Activated naive CD4-positive, alpha-beta T cell treated with Interleukin-2 at 50 U/mL for 16 hours (primary cell): ENCODE results near the gene PAX2.

Experiments used
- DNase-seq: peaks from one replicate; pipeline ENCODE4 v3.0.0-alpha.2; 2020

PAX2 gene

DNA sequence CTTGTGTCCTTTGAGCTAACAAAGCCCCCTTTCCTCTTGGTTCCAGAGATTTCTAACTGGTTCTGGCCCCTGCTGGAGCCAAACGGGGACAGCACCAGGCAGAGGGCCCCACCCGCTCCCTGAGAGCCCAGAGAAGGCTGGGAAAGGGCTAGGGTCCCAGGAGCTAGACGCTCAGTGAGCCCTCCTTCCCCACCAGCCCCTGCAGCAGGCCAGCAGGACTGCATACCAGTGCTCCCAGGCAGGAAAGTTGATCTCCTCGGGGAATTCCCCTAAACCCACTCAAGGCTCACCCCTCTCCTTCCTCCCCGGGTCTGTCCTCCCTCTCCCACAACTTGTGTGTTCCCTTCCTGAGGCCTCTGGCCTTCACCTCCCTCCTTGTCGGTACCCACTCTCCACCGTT, 47.7 kb downstream of the PAX2 start:
- no peak for DNase-seq

DNA sequence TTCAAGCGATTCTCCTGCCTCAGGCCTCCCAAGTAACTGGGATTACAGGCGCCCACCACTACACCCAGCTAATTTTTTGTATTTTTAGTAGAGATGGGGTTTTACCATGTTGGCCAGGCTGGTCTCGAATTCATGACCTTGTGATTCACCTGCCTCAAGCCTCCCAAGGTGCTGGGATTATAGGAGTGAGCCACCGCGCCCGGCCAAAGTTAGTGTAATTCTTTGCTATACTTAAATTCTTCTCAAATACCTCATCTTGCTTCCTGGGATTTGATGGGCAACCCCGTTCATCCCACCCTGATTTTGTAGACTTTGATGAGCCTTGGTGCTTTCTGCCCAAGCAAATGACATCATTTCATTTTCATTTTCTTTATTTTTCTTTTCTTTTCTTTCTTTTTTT, 54.5 kb downstream of the PAX2 start:
- no peak for DNase-seq

DNA sequence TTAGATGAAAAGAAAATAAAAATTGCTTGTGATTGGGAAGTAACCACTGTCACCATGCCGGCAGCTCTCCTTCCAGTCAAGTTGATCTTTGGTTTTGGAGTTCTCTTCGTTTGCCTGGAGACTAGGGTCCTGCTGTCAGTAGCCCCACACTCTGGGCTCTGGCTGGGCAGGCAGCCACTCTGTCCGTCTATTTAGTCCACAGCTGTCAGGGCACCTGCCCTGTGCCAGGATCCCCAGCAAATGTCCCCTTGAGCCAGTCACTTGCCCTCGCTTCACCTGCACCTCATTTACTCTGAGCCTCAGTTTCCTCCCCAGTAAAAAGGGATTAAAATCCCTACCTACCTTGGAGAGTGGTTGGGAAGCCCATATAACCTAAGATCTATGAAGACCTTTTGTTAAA, 55.5 kb downstream of the PAX2 start:
- no peak for DNase-seq

DNA sequence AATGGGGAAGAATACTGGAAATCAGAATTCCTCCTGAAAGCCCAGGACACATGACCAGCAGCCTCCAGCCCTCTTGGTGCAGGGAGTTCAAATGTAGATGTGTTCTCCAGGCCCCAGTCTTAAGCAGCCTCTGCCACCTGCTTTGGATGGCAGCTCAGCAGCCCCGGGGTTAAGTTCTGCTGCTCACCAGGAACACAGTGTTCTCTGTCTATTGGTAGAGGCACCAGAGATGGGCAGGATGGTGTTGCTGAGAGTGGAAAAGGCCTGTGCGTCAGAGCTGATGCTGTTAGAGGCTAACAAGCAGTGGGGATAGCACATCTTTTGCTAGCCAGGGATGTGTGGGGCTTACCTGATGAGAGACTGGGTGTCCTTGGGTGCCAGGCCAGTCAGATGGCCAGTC, 56.8 kb downstream of the PAX2 start:
- DNase-seq: no peak

DNA sequence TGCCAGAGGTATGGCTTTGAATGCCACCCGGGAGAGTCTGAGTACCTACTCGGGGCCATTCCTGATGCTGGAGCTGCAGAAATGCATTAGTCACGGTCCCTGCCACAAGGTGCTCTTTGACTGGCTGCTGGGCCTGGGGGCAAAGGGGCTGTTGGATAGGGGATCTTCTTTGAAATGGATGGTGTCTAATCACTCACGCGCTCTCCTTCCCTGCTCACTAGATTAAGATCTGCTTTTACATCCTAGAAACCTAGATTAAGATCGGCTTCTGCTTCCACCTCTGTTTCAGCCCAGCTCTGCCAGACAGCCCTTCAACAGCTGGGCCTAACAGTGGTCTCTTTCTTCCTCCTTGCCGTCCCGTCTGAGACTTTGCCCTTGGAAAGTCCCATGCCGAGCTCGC, 57.2 kb downstream of the PAX2 start:
- DNase-seq: no peak

DNA sequence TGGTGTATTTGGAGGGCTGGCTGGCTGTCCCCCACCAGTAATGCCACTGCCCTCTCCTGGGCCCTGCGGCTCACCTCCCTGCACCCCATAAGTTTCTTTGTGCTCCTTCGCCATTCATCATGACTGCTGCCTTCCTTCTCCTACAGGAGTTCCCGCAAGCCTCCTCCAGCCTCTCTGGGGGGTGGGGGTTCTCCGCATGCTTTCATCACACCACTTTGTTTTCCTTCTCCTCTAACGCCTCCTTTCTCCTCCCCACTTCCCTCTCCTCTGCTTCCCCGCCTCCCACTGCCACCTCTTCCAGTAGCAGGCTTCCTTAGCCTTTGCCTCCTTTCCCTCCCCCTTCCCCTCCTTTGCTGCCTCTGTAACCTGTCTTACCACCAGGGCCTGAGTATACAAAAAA, 58.1 kb downstream of the PAX2 start:
- no peak for DNase-seq

GRCh38 chr10:100803908-100804307, 58.5 kb downstream of the PAX2 start:
- no peak for DNase-seq

DNA sequence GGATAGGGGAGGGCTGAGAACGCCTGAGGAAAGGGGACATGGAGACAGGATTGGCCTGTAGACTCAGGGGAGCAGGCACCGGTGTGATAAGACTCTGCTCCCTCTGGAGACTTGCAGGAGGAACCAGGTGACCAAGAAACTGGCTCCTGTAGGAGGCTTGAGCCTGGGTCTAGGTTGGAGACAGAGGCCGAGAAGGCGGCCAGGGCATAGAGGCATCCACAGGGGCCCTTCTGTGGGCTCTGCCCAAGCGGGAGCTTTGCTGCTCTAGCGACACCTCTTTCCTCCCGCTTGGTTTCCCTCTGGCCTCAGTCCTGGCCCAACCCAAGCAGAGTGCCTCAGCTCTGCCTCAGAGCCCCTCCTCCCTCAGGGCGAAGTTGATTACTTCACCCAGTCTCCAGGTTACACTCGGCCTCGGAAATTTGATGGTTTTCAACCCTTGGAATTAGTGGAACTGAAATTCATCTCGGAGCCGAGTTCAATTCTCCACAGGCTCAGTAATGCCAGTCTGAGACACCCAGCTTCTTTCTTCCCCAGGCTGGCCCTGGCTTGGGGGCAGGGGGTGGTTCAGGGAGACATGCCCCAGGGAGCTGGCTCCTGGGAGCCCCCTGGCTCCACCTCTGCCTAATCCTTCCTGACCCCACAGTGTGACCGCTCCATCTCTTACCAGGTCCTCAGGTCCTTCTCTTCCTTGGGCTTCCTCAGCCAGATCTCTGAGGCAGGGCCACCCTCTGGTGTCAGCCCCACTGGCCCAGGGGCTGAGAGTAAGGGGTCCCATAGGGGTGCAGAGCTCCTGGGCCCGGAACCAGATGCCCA, 60.4 kb downstream of the PAX2 start:
- no peak for DNase-seq

DNA sequence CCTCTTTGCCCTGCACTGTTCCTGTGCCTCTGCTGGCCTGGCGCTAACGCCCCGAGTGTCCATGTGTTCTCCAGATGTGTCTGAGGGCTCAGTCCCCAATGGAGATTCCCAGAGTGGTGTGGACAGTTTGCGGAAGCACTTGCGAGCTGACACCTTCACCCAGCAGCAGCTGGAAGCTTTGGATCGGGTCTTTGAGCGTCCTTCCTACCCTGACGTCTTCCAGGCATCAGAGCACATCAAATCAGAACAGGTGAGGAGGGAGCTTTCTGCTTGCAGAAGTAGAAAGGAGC, 60.9 kb downstream of the PAX2 start:
- DNase-seq: no peak

- DNase-seq: no peak
Measured at GRCh38 chr10:100807241-100807951, 62.0 kb downstream of the PAX2 start.

DNA sequence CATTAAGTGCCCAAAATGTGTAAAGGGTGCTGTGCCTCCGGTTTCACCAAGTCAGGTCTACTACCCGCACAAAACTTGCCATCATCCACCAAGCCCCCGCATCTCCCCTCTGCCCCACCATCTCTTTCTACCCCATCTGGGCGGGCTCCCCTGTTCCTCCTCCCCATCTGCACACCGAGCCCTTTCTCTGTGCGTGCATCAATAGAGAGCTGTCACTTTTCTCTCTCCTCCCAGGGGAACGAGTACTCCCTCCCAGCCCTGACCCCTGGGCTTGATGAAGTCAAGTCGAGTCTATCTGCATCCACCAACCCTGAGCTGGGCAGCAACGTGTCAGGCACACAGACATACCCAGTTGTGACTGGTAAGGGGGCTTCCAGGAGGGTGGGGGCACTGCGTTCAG, 63.5 kb downstream of the PAX2 start:
- DNase-seq: no peak

DNA sequence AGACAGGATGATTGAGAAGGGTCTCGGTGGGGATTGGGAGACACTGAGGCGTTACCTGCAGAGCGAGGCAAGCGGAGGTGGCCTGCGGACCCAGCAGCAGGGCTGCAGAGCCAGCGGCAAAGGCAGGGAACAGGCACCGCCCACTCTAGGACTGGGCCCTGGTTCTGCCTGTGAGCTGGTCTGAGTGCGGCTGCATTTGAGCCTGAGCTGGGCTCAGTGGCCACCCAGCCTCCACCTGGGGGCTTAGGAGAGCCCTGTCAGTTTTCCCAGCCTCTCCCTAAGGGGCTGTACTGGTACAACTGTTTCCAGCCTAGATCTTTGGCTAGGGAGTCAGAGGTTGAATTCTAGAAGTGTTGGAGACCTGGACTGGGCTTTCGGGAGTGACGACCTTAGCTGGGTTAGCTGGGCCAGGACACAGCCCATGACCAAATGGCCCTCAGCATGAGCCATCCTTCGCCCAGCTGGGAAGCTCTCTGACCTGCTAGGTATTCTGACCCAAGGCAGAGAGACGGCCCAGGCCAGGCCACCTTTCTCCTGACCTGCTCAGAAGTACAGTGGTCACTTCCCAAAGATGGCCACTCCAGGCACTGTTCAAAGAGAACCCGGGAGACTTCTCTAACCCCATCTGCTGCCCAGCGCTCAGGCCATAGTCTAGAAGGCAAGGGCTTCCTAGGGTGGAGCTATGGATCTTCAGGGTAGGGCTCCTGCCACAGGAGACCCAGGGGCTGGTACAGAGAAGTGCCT, 64.9 kb downstream of the PAX2 start:
- no peak for DNase-seq

DNA sequence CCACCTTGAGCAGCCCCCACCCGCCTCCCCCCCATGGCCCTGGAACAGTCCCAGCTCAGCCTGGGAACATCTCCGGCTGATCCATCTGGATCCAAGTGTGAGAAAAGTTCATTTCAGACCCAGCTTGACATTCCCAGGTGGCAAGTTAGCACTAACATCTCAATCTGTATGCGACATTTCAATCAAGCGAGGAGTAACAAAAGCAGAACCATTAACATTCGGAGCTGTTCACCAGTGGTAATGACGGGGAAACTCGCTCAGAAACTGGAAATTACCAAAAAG, 65.4 kb downstream of the PAX2 start:
- DNase-seq: no peak

DNA sequence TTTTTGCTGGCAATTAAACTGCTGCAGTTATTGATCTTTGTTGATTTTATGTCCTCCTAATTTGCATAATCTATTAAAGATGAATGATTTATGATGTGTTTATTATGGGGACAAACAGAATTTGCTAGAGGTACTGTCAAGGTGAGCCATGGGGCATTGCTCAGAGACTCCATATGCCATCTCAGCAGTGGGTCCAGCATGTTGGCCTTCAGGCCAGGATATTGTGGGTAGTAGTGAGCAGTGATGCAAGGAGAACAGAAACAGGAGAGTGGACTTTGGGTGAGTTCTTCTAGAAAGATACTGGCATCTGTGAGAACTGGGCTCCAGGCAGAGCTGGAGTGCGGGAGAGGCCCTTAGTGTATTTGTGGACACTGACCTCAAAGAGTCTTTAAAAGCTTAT, 65.9 kb downstream of the PAX2 start:
- no peak for DNase-seq

DNA sequence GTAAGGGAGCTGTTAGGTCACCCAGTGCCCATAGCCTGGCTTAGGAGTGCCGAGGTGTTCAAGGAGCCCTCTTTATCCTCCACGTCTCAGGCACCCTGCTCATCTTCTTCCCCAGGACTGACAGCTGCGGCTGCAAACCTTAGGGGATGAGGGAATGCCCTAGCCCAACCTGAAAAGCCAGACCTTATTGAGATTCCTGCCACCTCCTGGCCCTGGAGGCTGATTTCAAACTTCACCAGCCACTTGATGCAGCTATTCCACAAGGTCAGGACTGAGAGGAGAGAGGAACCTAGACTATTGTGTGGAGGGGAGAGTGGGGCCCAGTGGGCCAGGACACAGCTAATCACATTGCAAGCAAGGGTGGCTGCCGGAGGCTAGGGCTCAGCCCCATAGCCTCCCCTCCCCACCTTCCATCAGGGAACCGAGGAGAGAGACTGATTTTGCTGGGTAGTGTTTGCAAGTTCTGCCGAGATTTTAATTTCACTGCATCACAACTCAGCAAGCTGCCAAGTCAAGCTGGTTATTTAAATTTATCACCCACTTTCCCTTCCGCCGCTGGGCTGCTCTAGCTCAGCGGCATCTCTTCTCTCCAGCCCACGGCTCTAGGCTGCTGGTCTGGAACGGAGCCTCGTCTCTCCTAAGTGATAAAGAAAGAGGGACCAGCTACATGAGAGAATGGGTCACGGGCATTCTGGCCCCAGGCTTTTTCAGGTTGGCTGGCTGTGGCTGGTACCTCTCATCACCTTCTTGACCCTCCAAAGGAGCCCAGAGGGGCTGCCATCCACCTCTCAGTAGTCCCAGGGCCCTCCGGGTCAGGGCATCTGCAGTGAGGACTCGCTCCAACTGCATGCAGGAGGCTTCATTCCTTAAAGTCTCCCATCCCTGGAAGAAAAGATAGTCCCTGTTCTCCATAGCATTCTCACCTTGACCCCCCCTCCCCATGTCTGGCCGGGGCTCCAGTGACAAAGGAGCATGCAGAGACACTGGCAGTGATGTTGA, 66.7 kb downstream of the PAX2 start:
- DNase-seq: no peak

- no peak for DNase-seq
Measured at GRCh38 chr10:100812978-100813377, 67.6 kb downstream of the PAX2 start.

- no peak for DNase-seq
Measured at GRCh38 chr10:100814751-100815474, 69.5 kb downstream of the PAX2 start.

DNA sequence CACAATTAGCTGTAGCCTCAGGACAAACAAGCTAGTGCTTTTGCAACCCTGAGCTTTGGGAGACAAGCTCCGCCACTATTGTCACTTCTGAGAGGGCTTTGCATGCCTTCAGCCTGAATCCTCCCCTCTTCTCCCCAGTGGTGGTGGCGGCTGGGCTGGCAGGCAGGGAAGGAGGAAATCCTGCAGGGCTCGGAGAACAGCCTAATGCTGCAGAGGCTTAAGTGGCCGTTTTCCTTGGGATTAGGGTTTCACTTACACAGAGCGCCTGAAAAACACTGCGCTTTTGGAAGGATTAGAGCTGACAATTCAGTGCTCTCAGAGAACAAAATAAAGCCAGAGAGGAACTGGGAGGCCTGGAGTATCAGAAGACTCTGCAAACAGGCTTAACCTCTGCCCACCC, 71.3 kb downstream of the PAX2 start:
- DNase-seq: no peak

DNA sequence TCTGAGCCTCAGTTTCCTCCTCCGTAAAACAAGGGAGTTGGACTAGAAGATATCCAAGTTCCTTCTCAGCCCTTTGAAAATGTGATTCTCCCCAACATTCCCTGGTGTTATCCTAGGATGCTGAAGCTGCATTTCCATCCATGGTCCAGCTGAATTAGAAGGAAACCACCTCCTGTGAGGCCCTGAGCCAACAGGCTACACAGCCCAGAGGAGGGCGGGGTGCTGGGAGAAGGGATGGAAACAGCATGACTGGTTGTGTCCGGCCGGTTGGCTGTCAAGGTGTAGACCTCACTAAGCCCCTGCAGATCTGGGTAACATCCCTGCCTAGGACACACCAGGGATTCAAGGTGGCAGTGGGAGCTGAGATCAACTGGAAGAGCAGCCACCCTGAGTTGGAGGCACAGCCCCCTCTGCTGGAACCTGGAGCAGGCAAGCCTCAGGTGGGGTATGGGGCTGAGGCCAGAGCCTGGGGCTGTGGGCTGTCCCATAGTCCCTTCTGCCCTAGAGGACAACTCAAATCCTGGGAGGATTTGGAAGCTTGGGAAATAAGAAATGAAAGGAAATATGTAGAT, 72.0 kb downstream of the PAX2 start:
- no peak for DNase-seq

GRCh38 chr10:100819424-100819823, 74.0 kb downstream of the PAX2 start:
- no peak for DNase-seq

DNA sequence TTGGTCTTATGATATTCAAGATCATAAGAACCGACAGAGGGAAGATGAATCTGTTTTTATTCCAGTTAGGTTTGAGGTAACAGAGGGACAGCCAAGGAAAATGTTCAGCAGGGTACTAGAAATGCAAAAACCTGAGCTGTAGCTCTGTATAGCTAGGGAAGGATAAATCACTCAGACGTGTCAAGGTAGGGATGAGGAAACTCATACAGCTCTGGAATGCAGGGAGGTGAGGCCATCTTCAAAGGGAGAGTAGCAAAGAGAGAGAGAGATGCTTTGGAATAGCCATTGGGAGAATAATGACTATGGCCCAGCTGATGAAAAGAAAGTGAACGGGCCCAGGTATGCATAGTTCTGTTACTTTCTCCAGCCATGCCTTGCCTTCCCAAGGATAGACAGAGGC, 77.8 kb downstream of the PAX2 start:
- DNase-seq: no peak

DNA sequence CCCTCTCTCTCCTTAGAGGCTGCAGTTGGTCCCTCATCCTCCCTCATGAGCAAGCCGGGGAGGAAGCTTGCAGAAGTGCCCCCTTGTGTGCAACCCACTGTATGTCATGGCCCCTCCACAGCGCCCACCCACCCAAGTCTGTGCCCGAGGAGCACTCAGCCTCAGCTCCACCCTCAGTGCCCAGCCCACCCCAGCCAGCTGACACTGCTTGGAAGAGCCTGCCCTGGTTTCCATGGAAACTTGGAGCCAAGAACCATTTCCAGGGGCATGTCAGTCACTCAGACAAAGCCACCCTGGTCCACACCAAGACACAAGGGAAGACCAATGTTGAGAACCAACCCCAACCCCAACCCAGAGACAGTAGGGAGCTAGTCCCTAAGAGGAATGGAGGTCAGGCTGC, 79.5 kb downstream of the PAX2 start:
- no peak for DNase-seq
